Esophagus squamous epithelium (tissue), 5 donors: Measurements from ENCODE around the gene ETV2. TPM values are rescaled to one million over a fixed set of nuclear protein-coding genes. Genes with fewer than 3 reads are reported as not detected.
A peak's percentile ranks its signal among the peaks of the same experiment; 100 is the strongest.

ENCODE experiments used
- DNase-seq: peaks from one replicate; lab custom pipeline; 2025; lab: John Stamatoyannopoulos, UW
- H3K27ac ChIP-seq, 4 donors: fragments of 200-600 bp; sonication (generic); one replicate each; pipeline ENCODE4 v1.5.1; 2016 to 2019; ENCODE audit warnings: mild to moderate bottlenecking in 1 of 4
- H3K27me3 ChIP-seq, 4 donors: fragments of 200-600 bp; sonication (generic); 1 replicate in 3 of 4; 2 replicates in 1 of 4; pipeline versions ENCODE4 v1.5.1 to v1.6.0; 2017 to 2021; ENCODE audit warnings: antibody characterized with exemption in 1 of 4
- H3K36me3 ChIP-seq, 3 donors: fragments of 200-600 bp; sonication (generic); one replicate each; pipeline ENCODE4 v1.5.1; 2016 to 2019
- H3K4me1 ChIP-seq, 3 donors: fragments of 200-600 bp; sonication (generic); one replicate each; pipeline ENCODE4 v1.5.1; 2017 to 2019
- H3K4me3 ChIP-seq, 4 donors: fragments of 200-600 bp; sonication (generic); 1 replicate in 3 of 4; 2 replicates in 1 of 4; pipeline ENCODE4 v1.5.1; 2016 to 2019; ENCODE audit warnings: mild to moderate bottlenecking in 2 of 4, moderate library complexity in 1 of 4
- H3K9me3 ChIP-seq, 3 donors: fragments of 200-600 bp; sonication (generic); one replicate each; pipeline ENCODE4 v1.5.1; 2016 to 2019
- POLR2A ChIP-seq, 4 donors: fragments of 450-650 bp; IDR thresholded peaks; one replicate each; pipeline ENCODE4 v1.6.1; 2017; ENCODE audit warnings: antibody characterized with exemption in 4 of 4, mild to moderate bottlenecking in 4 of 4, moderate library complexity in 3 of 4
- WGBS, 2 donors: methylation state at CpG; one replicate each; pipeline ENCODE4 v1.1.5; 2018; 5-methylcytosine and 5-hydroxymethylcytosine counted together
- intact Hi-C: fragments of 100-400 bp; cut with DNase I; formaldehyde crosslinking; loops from one replicate; pipeline ENCODE4 v1.15.0; 2022
- total RNA-seq, 4 donors: library from RNA; depleted of rRNA; stranded (reverse); fragments of >200 nt; gene quantifications; one replicate each; pipeline ENCODE4 v1.1.0, GENCODE V29; 2016
- TF ChIP-seq, protein P1 (sequence below), 6 experiments: fragments of 450-650 bp in 4 of 6; fragments of 200-600 bp in 2 of 6; sonication (generic) in 2 of 6; IDR thresholded peaks; one replicate each; pipeline ENCODE4 v1.5.1; 2016 to 2019; ENCODE audit warnings: antibody characterized with exemption in 6 of 6, mild to moderate bottlenecking in 4 of 6, moderate library complexity in 4 of 6
- donor health status: DM: yes; HTN: yes; CAD: no.

Gene ETV2
- total RNA-seq, 4 donors from 2014 or later: 0.31 to 0.44 TPM; not detected in 2

DNA sequence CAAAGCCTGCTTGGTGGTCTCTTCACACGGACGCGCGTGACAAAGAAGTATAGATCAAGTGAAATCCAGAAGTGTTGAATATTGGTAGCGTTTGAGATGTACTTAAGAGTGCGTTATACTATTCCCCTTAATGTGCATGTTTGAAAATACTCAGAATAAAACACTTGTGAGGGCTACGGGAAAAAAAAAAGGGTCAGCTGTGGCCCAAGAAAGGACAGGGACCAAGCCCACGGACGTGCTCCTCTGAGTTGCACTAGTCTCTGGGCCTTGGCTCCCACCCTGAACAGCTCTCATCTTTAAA, 13.3 kb upstream of the ETV2 start:
- DNase-seq: no peak
- Histone ChIP-seq H3K27ac (peak overlapping the region; percentile 92 to 97 (median 93)), H3K9me3 (no peaks in the 10 kb centered on the region), H3K4me3 (peak overlapping the region; percentile 84 to 96 (median 90)), H3K4me1 (peaks cover 12 to 26% (median 14%) of the 10 kb centered on the region in 3 donors), H3K36me3 (peaks cover 7 to 34% (median 28%) of the 10 kb centered on the region in 3 donors), H3K27me3 (no peaks in the 10 kb centered on the region)
- intact Hi-C loops: no loop called here
- TF ChIP-seq, protein P1, sequence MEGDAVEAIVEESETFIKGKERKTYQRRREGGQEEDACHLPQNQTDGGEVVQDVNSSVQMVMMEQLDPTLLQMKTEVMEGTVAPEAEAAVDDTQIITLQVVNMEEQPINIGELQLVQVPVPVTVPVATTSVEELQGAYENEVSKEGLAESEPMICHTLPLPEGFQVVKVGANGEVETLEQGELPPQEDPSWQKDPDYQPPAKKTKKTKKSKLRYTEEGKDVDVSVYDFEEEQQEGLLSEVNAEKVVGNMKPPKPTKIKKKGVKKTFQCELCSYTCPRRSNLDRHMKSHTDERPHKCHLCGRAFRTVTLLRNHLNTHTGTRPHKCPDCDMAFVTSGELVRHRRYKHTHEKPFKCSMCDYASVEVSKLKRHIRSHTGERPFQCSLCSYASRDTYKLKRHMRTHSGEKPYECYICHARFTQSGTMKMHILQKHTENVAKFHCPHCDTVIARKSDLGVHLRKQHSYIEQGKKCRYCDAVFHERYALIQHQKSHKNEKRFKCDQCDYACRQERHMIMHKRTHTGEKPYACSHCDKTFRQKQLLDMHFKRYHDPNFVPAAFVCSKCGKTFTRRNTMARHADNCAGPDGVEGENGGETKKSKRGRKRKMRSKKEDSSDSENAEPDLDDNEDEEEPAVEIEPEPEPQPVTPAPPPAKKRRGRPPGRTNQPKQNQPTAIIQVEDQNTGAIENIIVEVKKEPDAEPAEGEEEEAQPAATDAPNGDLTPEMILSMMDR (IDR thresholded peaks at IDR 0.05): no peak
- TF ChIP-seq POLR2A (IDR thresholded peaks at IDR 0.05): no peak
- 4 to 8% methylated on average over 9 of the region's 9 CpGs for WGBS, 2 donors

DNA sequence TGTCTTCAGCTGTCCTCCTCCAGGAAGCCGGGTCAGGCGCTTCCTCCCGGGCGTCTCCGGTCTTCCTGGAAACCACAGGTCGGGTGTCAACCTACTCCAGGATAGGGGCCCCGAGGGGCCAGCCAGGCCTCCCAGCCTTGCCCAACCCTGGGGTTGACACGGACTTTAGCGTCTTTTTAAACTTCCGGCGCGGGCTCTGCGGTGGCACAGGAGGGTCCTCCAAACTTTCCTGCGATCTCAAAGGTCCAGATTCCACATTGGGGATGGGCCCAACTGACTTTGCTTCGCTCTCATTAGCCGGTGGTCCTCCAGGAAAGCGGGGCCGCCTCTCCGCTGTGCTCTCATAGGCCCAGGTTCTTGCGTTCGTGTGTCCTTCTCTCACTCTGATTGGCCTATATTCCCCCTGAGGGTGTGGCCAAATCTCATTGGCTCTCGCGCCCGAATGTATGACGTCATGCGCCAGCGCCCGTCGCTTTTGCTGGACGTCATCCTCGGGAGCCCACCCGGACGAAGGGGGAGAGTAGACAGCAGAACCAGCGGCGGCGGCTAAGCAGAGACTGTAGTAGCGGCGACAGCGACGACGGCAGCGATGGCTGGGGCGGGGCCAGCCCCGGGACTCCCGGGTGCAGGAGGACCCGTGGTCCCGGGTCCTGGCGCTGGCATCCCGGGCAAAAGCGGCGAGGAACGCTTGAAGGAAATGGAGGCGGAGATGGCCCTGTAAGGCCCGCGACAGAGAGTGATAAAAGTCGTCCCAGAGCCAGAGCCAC, 12.8 kb upstream of the ETV2 start, which contains the start of gene RBM42:
TSS of gene RBM42 (plus strand) at position 472 of the 767 bp plus-strand sequence. CDS start at position 590, 118 bp downstream.
- H3K4me1 ChIP-seq: peaks cover 12 to 26% (median 14%) of the 10 kb centered on the region in 3 donors
- WGBS, 2 donors: 0% methylated on average over 16 to 19 of the region's 56 CpGs
- H3K27ac ChIP-seq: peak within 1 kb of the TSS; percentile 92 to 97 (median 93)
- no peaks in the 10 kb centered on the region for H3K9me3 ChIP-seq
- peak in 3 of 4 donors; percentile 72 to 80 (median 73) for TF ChIP-seq POLR2A (IDR thresholded peaks at IDR 0.05)
- TF ChIP-seq, protein P1 (IDR thresholded peaks at IDR 0.05): peak in 2 of 6 experiments; percentile 9 to 52
- intact Hi-C loops: no loop called here
- no peaks in the 10 kb centered on the region for H3K27me3 ChIP-seq
- H3K36me3 ChIP-seq: peaks cover 9 to 40% (median 30%) of the 10 kb centered on the region in 3 donors
- H3K4me3 ChIP-seq: peak within 1 kb of the TSS; percentile 84 to 96 (median 90)
- DNase-seq: peak; percentile 85

DNA sequence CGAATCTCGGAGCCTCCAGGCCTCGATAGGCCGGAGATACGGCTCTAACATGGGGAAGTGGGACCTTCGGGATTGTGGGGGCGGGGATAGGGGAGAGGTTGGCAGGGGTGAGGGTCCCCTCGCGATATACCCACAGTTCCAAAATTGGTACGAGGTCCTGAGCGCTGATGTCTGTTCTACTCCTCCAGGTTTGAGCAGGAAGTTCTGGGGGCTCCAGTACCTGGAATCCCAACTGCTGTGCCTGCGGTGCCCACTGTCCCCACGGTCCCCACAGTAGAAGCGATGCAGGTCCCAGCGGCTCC, 12.3 kb upstream of the ETV2 start:
- TF ChIP-seq, protein P1 (IDR thresholded peaks at IDR 0.05): no peak
- TF ChIP-seq POLR2A (IDR thresholded peaks at IDR 0.05): no peak
- no peak for DNase-seq
- intact Hi-C loops: no loop called here
- Histone ChIP-seq H3K4me3 (peak overlapping the region; percentile 84 to 96 (median 90)), H3K9me3 (no peaks in the 10 kb centered on the region), H3K36me3 (peaks cover 10 to 45% (median 35%) of the 10 kb centered on the region in 3 donors), H3K27ac (peak overlapping the region; percentile 92 to 97 (median 93)), H3K4me1 (peaks cover 12 to 26% (median 14%) of the 10 kb centered on the region in 3 donors), H3K27me3 (no peaks in the 10 kb centered on the region)
- WGBS, 2 donors: 6 to 7% methylated on average over 3 to 12 of the region's 15 CpGs

DNA sequence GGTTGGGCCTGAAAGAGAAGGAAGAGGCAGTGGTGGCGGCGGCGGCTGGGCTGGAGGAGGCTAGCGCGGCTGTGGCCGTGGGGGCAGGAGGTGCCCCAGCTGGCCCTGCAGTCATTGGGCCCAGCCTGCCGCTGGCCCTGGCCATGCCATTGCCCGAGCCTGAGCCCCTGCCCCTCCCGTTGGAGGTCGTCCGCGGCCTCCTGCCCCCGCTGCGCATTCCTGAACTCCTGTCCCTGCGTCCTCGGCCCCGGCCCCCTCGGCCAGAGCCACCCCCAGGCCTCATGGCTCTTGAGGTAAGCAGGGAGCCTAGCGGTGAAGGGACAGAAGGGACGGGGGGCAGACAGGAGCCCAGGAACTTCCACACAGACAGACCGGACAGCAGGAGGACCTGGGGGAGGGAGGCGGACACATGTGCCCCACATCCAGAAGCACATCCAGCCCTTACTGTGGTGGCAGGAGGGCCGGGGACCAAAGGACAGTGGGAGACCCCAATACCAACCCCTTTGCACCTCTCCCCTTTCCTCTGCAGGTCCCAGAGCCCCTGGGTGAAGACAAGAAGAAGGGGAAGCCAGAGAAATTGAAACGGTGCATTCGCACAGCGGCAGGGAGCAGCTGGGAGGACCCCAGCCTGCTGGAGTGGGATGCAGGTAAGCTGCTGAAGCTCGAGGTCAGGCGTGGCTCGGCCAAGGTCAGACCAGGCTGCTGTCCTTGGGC, 7.7 kb upstream of the ETV2 start:
- Histone ChIP-seq H3K27me3 (no peaks in the 10 kb centered on the region), H3K9me3 (no peaks in the 10 kb centered on the region), H3K4me3 (no peak overlapping the region), H3K36me3 (peaks cover 23 to 87% (median 68%) of the 10 kb centered on the region in 3 donors), H3K27ac (no peak overlapping the region), H3K4me1 (peaks cover 9 to 19% (median 10%) of the 10 kb centered on the region in 3 donors)
- no peak for TF ChIP-seq POLR2A (IDR thresholded peaks at IDR 0.05)
- TF ChIP-seq, protein P1 (IDR thresholded peaks at IDR 0.05): no peak
- no peak for DNase-seq
- WGBS, 2 donors: 88 to 95% methylated on average over 6 to 10 of the region's 29 CpGs
- intact Hi-C loops: no loop called here

DNA sequence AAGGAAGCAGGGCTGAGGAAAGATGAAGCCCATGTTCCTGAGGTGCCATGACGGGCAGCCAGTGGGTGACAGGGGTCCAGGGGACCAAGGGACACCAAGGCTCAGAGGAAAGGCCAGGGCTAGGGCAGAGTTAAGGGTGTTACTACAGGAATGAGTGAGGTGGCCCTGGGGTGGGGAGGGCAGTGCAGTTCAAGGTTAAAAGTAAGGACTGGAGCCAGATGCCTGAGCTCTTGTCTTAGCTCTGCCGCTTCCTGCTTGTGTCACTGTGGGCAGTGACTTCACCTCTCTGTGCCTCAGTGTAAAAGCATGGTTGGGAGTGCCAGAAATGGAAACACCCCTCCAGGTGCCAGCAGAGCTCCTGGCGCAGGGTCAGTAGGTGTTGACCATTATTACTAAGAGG, 4.9 kb upstream of the ETV2 start:
- 94 to 97% methylated on average over 2 to 3 of the region's 3 CpGs for WGBS, 2 donors
- H3K4me1 ChIP-seq: peaks cover 0 to 3% (median 1%) of the 10 kb centered on the region in 3 donors
- no peaks in the 10 kb centered on the region for H3K9me3 ChIP-seq
- H3K4me3 ChIP-seq: no peak overlapping the region
- TF ChIP-seq, protein P1 (IDR thresholded peaks at IDR 0.05): no peak
- no peak for TF ChIP-seq POLR2A (IDR thresholded peaks at IDR 0.05)
- no peak overlapping the region for H3K27ac ChIP-seq
- intact Hi-C loops: no loop called here
- peaks cover 17 to 69% (median 54%) of the 10 kb centered on the region in 3 donors for H3K36me3 ChIP-seq
- DNase-seq: no peak
- no peaks in the 10 kb centered on the region for H3K27me3 ChIP-seq
